Thyroid gland (tissue), 4 donors: ENCODE measurements around the gene E2F1.

Experiments
- CTCF ChIP-seq, 6 experiments: fragments of 200-600 bp in 3 of 6; fragments of 450-650 bp in 3 of 6; sonication (generic) in 3 of 6; IDR thresholded peaks; one replicate each; pipeline ENCODE4 v1.5.1; 2016 to 2019; ENCODE audit warnings: antibody characterized with exemption in 6 of 6, mild to moderate bottlenecking in 2 of 6, inconsistent platforms in 1 of 6, moderate library complexity in 1 of 6
- POLR2A ChIP-seq, 2 donors: fragments of 450-650 bp; IDR thresholded peaks; one replicate each; pipeline ENCODE4 v1.6.1; 2017; ENCODE audit warnings: antibody characterized with exemption in 2 of 2, mild to moderate bottlenecking in 2 of 2, moderate library complexity in 1 of 2

- TF ChIP-seq CTCF (IDR thresholded peaks at IDR 0.05) (no peak), POLR2A (IDR thresholded peaks at IDR 0.05) (no peak)
Measured at GRCh38 chr20:33653900-33654596, 32.1 kb downstream of the E2F1 start.
